Measurements from ENCODE around the gene MPZL1. TPM values are rescaled to one million over a fixed set of nuclear protein-coding genes. Genes with fewer than 3 reads are reported as not detected.
"Not testable (repeated sequence)": the region's sequence is repeated elsewhere in the genome, so short reads cannot be mapped to it uniquely, and the experiment has no call there.

Gene MPZL1
- total and polyA plus RNA-seq, 7 donors = 5.2 to 22.4 (median 14.1) TPM

DNA sequence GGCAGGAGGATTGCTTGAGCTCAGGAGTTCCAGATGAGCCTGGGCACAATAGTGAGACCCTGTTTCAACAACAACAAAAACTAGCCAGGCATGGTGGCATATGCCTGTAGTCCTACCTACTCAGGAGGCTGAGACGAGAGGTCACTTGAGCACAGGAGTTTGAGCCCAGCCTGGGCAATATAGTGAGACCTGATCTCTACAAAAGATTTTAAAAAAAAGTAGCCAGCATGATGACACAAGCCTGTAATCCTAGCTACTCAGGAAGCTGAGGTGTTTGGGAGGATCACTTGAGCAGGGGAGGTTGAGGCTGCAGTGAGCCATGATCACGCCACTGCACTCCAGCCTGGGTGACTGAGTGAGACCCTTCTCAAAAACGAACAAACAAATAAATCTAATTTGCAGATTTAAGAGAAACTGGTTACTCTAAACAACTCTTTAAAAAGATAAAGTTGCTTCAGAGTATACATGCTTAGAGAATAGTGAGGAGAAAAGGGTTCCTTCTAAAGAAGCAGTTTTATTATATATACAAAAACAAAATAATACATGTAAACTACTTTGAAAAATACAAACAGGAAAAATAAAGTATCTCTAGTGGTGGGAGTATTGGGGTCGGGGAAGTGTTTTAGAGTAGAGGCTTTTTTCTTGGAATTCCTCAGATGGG, 103.8 kb downstream of the MPZL1 start:
- H3K4me1 ChIP-seq = peaks cover 2% of the 10 kb centered on the region
- no peak overlapping the region for H3K27ac ChIP-seq
- TF ChIP-seq, protein P1, sequence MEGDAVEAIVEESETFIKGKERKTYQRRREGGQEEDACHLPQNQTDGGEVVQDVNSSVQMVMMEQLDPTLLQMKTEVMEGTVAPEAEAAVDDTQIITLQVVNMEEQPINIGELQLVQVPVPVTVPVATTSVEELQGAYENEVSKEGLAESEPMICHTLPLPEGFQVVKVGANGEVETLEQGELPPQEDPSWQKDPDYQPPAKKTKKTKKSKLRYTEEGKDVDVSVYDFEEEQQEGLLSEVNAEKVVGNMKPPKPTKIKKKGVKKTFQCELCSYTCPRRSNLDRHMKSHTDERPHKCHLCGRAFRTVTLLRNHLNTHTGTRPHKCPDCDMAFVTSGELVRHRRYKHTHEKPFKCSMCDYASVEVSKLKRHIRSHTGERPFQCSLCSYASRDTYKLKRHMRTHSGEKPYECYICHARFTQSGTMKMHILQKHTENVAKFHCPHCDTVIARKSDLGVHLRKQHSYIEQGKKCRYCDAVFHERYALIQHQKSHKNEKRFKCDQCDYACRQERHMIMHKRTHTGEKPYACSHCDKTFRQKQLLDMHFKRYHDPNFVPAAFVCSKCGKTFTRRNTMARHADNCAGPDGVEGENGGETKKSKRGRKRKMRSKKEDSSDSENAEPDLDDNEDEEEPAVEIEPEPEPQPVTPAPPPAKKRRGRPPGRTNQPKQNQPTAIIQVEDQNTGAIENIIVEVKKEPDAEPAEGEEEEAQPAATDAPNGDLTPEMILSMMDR (IDR thresholded peaks at IDR 0.05) = no peak
- DNase-seq (no peak), ATAC-seq (no peak)
- no peaks in the 10 kb centered on the region for H3K9me3 ChIP-seq
- no peak overlapping the region for H3K4me3 ChIP-seq
- 83 to 87% (median 86%) methylated on average over 4 of the region's 4 CpGs for WGBS, 3 donors
- H3K36me3 ChIP-seq (ENCODE audit: insufficient read depth in 1 of 2, low read depth in 1 of 2) = no peaks in the 10 kb centered on the region
- intact Hi-C loops (cut with DNase I) = no loop called here
- H3K27me3 ChIP-seq (ENCODE audit: insufficient read depth in 3 of 3, low read length in 2 of 3) = no peaks in the 10 kb centered on the region

DNA sequence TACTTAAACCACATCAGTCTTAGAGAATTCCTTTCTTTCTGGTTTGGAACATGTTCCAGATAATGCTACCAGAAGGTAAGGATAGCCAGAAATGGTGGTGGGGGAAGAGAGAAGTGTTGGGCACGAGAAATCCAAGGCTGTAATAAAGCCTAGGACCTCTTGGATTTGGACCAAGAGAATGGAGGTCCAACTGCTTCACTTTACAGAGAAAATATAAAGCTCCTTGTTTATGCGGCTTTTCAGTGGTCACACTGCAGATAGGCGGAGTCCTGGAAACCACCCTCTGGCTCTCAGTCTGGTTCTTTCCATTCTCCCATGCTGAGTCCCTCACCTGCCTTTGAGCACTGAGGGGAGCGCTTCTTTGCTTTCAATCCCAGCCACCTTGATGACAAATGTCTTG, 104.3 kb downstream of the MPZL1 start:
- 78 to 84% (median 80%) methylated on average over 4 of the region's 4 CpGs for WGBS, 3 donors
- no peaks in the 10 kb centered on the region for H3K36me3 ChIP-seq (ENCODE audit: insufficient read depth in 1 of 2, low read depth in 1 of 2)
- H3K27ac ChIP-seq = no peak overlapping the region
- H3K9me3 ChIP-seq = no peaks in the 10 kb centered on the region
- intact Hi-C loops (cut with DNase I) = no loop called here
- no peaks in the 10 kb centered on the region for H3K4me1 ChIP-seq
- H3K4me3 ChIP-seq = no peak overlapping the region
- DNase-seq = no peak
- no peaks in the 10 kb centered on the region for H3K27me3 ChIP-seq (ENCODE audit: insufficient read depth in 3 of 3, low read length in 2 of 3)
- TF ChIP-seq, protein P1 (IDR thresholded peaks at IDR 0.05) = no peak
- ATAC-seq = no peak

DNA sequence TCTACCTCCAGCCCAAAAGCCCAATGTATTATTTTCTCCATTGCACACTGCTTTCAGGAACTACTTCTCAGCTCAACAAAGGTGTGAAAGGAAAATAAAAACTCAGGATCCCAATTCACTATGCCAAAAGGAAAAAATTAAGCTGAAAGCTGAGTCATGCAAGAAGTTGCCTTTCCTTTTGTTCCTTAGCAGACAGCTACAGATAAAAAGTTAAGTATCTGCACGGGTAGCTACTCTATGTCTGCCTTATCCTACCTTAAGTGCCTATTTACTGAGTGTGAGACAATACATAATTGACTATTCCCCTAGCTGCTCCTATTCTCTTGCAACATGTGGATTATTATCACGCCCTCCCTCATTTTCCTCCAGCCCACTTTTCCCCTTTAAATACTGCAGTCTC, 108.1 kb downstream of the MPZL1 start:
- Histone ChIP-seq H3K4me3 (no peak overlapping the region), H3K36me3 (ENCODE audit: insufficient read depth in 1 of 2, low read depth in 1 of 2) (no peaks in the 10 kb centered on the region), H3K27me3 (ENCODE audit: insufficient read depth in 3 of 3, low read length in 2 of 3) (no peaks in the 10 kb centered on the region), H3K4me1 (no peaks in the 10 kb centered on the region), H3K27ac (no peak overlapping the region), H3K9me3 (no peaks in the 10 kb centered on the region)
- 61 to 66% (median 63%) methylated on average over 2 of the region's 2 CpGs for WGBS, 3 donors
- DNase-seq = no peak
- TF ChIP-seq, protein P1 (IDR thresholded peaks at IDR 0.05) = no peak
- ATAC-seq = no peak
- intact Hi-C loops (cut with DNase I) = no loop called here

DNA sequence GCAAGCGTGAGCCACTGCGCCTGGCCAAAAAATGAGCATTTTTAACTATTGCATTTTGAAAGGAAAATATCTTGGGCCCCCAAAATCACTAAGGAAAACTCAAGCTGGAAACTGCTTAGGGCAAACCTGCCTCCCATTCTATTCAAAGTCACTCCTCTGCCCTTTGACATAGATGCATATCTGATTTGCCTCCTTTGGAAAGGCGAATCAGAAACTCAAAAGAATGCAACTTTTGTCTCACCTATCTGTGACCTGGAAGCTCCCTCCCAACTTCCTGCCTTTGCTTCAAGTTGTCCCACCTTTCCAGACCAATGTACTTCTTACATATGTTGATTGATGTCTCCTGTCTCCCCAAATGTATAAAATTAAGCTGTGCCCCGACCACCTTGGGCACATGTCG, 108.9 kb downstream of the MPZL1 start:
- WGBS, 3 donors = 76 to 80% (median 79%) methylated on average over 5 of the region's 5 CpGs
- H3K9me3 ChIP-seq; H3K27me3 ChIP-seq (ENCODE audit: insufficient read depth in 3 of 3, low read length in 2 of 3); H3K27ac ChIP-seq; intact Hi-C loops (cut with DNase I); H3K4me1 ChIP-seq; DNase-seq; H3K4me3 ChIP-seq; H3K36me3 ChIP-seq (ENCODE audit: insufficient read depth in 1 of 2, low read depth in 1 of 2); ATAC-seq: not testable (repeated sequence)

GRCh38 chr1:167832693-167833092, 110.9 kb downstream of the MPZL1 start:
- H3K36me3 ChIP-seq (ENCODE audit: insufficient read depth in 1 of 2, low read depth in 1 of 2) = no peaks in the 10 kb centered on the region
- no peak for DNase-seq
- no peaks in the 10 kb centered on the region for H3K27me3 ChIP-seq (ENCODE audit: insufficient read depth in 3 of 3, low read length in 2 of 3)
- ATAC-seq = no peak
- intact Hi-C loops (cut with DNase I) = no loop called here
- H3K4me1 ChIP-seq = no peaks in the 10 kb centered on the region
- WGBS, 3 donors = 87 to 93% (median 90%) methylated on average over 5 of the region's 5 CpGs
- no peaks in the 10 kb centered on the region for H3K9me3 ChIP-seq
- H3K27ac ChIP-seq = no peak overlapping the region
- H3K4me3 ChIP-seq = no peak overlapping the region
- TF ChIP-seq, protein P1 (IDR thresholded peaks at IDR 0.05) = no peak
